CD4-positive, alpha-beta T cell treated with Interleukin-21 for 1 hour (primary cell): ENCODE results near the gene TNRC6B.
"Not testable (repeated sequence)": the region's sequence is repeated elsewhere in the genome, so short reads cannot be mapped to it uniquely, and the experiment has no call there.

Experiments used
- DNase-seq: peaks from one replicate; pipeline ENCODE4 v3.0.0-alpha.2; 2020

Gene TNRC6B

GRCh38 chr22:40182231-40182835 is 4.6 kb downstream of the TNRC6B start:
- no peak for DNase-seq

- DNase-seq, result no peak
Observed at GRCh38 chr22:40183029-40183581, 5.4 kb downstream of the TNRC6B start.

GRCh38 chr22:40183603-40184002 is 5.9 kb downstream of the TNRC6B start:
- DNase-seq, result not testable (repeated sequence)

- no peak for DNase-seq
Observed at GRCh38 chr22:40187389-40187788, 9.7 kb downstream of the TNRC6B start.

GRCh38 chr22:40189997-40190396 is 12.3 kb downstream of the TNRC6B start:
- no peak for DNase-seq

- no peak for DNase-seq
Observed at GRCh38 chr22:40190501-40190900, 12.8 kb downstream of the TNRC6B start.

GRCh38 chr22:40193429-40194421 is 16.0 kb downstream of the TNRC6B start:
- no peak for DNase-seq

- no peak for DNase-seq
Observed at GRCh38 chr22:40194656-40195055, 16.9 kb downstream of the TNRC6B start.

- DNase-seq, result no peak
Observed at GRCh38 chr22:40196628-40197360, 19.1 kb downstream of the TNRC6B start.

- DNase-seq, result not testable (repeated sequence)
Observed at GRCh38 chr22:40197421-40197820, 19.7 kb downstream of the TNRC6B start.

GRCh38 chr22:40198733-40199132 is 21.0 kb downstream of the TNRC6B start:
- DNase-seq, result no peak

- no peak for DNase-seq
Observed at GRCh38 chr22:40199223-40199622, 21.5 kb downstream of the TNRC6B start.

GRCh38 chr22:40199852-40200251 is 22.1 kb downstream of the TNRC6B start:
- DNase-seq, result no peak

- no peak for DNase-seq
Observed at GRCh38 chr22:40200795-40201530, 23.2 kb downstream of the TNRC6B start.

- DNase-seq, result no peak
Observed at GRCh38 chr22:40202225-40202944, 24.7 kb downstream of the TNRC6B start.

- DNase-seq, result peak; percentile 57
Observed at GRCh38 chr22:40203572-40203971, 25.8 kb downstream of the TNRC6B start.

- no peak for DNase-seq
Observed at GRCh38 chr22:40204321-40205116, 26.8 kb downstream of the TNRC6B start.

GRCh38 chr22:40206561-40206960 is 28.8 kb downstream of the TNRC6B start:
- DNase-seq, result no peak

- DNase-seq, result no peak
Observed at GRCh38 chr22:40210818-40211217, 33.1 kb downstream of the TNRC6B start.

- DNase-seq, result no peak
Observed at GRCh38 chr22:40211476-40212054, 33.8 kb downstream of the TNRC6B start.
